Mesenchymal stem cell (in vitro differentiated cells and primary cell): ENCODE results near the gene GTF2F2. TPM values are rescaled to one million over a fixed set of nuclear protein-coding genes. Genes with fewer than 3 reads are reported as not detected.

Source experiments
- DNase-seq: peaks from one replicate; pipeline ENCODE4 v3.0.0-alpha.2; 2013
- H2AFZ ChIP-seq: one replicate; pipeline ENCODE4 v1.6.1; 2013; ENCODE audit warnings: low read depth, mild to moderate bottlenecking, control low read depth, inconsistent platforms, low read length, moderate library complexity
- H2AK5ac ChIP-seq: 2 replicates; pipeline ENCODE4 v1.6.1; 2013; ENCODE audit warnings: low read length, moderate library complexity, mild to moderate bottlenecking, inconsistent platforms; ENCODE audit not compliant: severe bottlenecking
- H2BK120ac ChIP-seq: one replicate; pipeline ENCODE4 v1.6.1; 2013; ENCODE audit warnings: low read depth, mild to moderate bottlenecking, inconsistent platforms, low read length, moderate library complexity
- H2BK12ac ChIP-seq, 2 experiments: one replicate each; pipeline ENCODE4 v1.6.1; 2013; ENCODE audit warnings: inconsistent platforms in 2 of 2, low read length in 2 of 2, mild to moderate bottlenecking in 2 of 2, moderate library complexity in 2 of 2, control low read depth in 1 of 2
- H2BK15ac ChIP-seq: one replicate; pipeline ENCODE4 v1.6.1; 2013; ENCODE audit warnings: mild to moderate bottlenecking, low read depth, inconsistent platforms; ENCODE audit not compliant: poor library complexity, severe bottlenecking
- H2BK5ac ChIP-seq: 2 replicates; pipeline ENCODE4 v1.6.1; 2013; ENCODE audit warnings: low read depth, mild to moderate bottlenecking, low read length, control low read depth, inconsistent platforms; ENCODE audit not compliant: poor library complexity, severe bottlenecking
- H3K14ac ChIP-seq, 2 experiments: one replicate each; pipeline ENCODE4 v1.6.1; 2013; ENCODE audit warnings: inconsistent platforms in 2 of 2, low read length in 2 of 2, control low read depth in 1 of 2, mild to moderate bottlenecking in 1 of 2, moderate library complexity in 1 of 2
- H3K18ac ChIP-seq, 2 experiments: one replicate each; pipeline ENCODE4 v1.6.1; 2013; ENCODE audit warnings: inconsistent platforms in 2 of 2, low read length in 2 of 2, control low read depth in 1 of 2, low read depth in 1 of 2, mild to moderate bottlenecking in 1 of 2
- H3K23ac ChIP-seq, 2 experiments: one replicate each; pipeline ENCODE4 v1.6.1; 2013; ENCODE audit warnings: inconsistent platforms in 2 of 2, low read length in 2 of 2, mild to moderate bottlenecking in 2 of 2, moderate library complexity in 2 of 2, control low read depth in 1 of 2
- H3K27ac ChIP-seq: 2 replicates; pipeline ENCODE4 v1.5.1; 2013; ENCODE audit warnings: mild to moderate bottlenecking, moderate library complexity, low read length, control low read depth, inconsistent platforms; ENCODE audit not compliant: poor library complexity, severe bottlenecking
- H3K27me3 ChIP-seq, 2 experiments: 2 replicates each; pipeline versions ENCODE4 v1.6.1 to v1.7.0; 2013; ENCODE audit warnings: low read length in 2 of 2, mild to moderate bottlenecking in 2 of 2, moderate library complexity in 2 of 2, control low read depth in 1 of 2, inconsistent platforms in 1 of 2; ENCODE audit not compliant: control insufficient read depth in 1 of 2, insufficient read depth in 1 of 2
- H3K36me3 ChIP-seq, 2 experiments: 2 replicates each; pipeline versions ENCODE4 v1.6.1 to v1.7.0; 2013; ENCODE audit warnings: low read length in 2 of 2, control low read depth in 1 of 2, inconsistent platforms in 1 of 2, low read depth in 1 of 2, mild to moderate bottlenecking in 1 of 2; ENCODE audit not compliant: insufficient read depth in 2 of 2, control insufficient read depth in 1 of 2
- H3K4ac ChIP-seq, 2 experiments: one replicate each; pipeline ENCODE4 v1.6.1; 2013; ENCODE audit warnings: inconsistent platforms in 2 of 2, low read length in 2 of 2, mild to moderate bottlenecking in 2 of 2, moderate library complexity in 2 of 2, control low read depth in 1 of 2, low read depth in 1 of 2
- H3K4me1 ChIP-seq: 2 replicates; pipeline ENCODE4 v1.6.1; 2013; ENCODE audit warnings: low read depth, low read length, control low read depth; ENCODE audit not compliant: control insufficient read depth, insufficient read depth
- H3K4me2 ChIP-seq: 2 replicates; pipeline ENCODE4 v1.6.1; 2013; ENCODE audit warnings: low read length, mild to moderate bottlenecking, inconsistent platforms; ENCODE audit not compliant: poor library complexity, severe bottlenecking
- H3K4me3 ChIP-seq, 2 experiments: 2 replicates each; pipeline versions ENCODE4 v1.5.1 to v1.7.0; 2013; ENCODE audit warnings: low read length in 2 of 2, mild to moderate bottlenecking in 2 of 2, control low read depth in 1 of 2, low read depth in 1 of 2; ENCODE audit not compliant: insufficient read depth in 1 of 2
- H3K79me1 ChIP-seq: replicated peaks from 2 replicates; pipeline ENCODE4 v1.6.1; 2013; ENCODE audit warnings: mild to moderate bottlenecking, control low read depth, low read length, inconsistent platforms; ENCODE audit not compliant: poor library complexity, severe bottlenecking
- H3K9ac ChIP-seq: 2 replicates; pipeline ENCODE4 v1.7.0; 2013; ENCODE audit warnings: mild to moderate bottlenecking, low read length, moderate library complexity
- H3K9me3 ChIP-seq: 2 replicates; pipeline ENCODE4 v1.7.0; 2013; ENCODE audit warnings: mild to moderate bottlenecking, low read length; ENCODE audit not compliant: control insufficient read depth
- H4K8ac ChIP-seq: one replicate; pipeline ENCODE4 v1.6.1; 2013; ENCODE audit warnings: inconsistent platforms, mild to moderate bottlenecking, low read length, moderate library complexity
- H4K91ac ChIP-seq: one replicate; pipeline ENCODE4 v1.6.1; 2013; ENCODE audit warnings: mild to moderate bottlenecking, low read length, inconsistent platforms
- WGBS: methylation state at CpG from one replicate; pipeline ENCODE4 v1.1.7; 2013; ENCODE audit warnings: mixed read lengths; 5-methylcytosine and 5-hydroxymethylcytosine counted together
- polyA plus RNA-seq, 2 experiments: library from polyadenylated mRNA; stranded (reverse); fragments of 200-250 nt; gene quantifications; one replicate each; pipeline ENCODE4 v1.2.3, GENCODE V29; 2013

The GTF2F2 gene, protein sequence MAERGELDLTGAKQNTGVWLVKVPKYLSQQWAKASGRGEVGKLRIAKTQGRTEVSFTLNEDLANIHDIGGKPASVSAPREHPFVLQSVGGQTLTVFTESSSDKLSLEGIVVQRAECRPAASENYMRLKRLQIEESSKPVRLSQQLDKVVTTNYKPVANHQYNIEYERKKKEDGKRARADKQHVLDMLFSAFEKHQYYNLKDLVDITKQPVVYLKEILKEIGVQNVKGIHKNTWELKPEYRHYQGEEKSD
- polyA plus RNA-seq (2013, experiment 1 of 2), result 21.8 TPM
- polyA plus RNA-seq (2013, experiment 2 of 2), result 21.1 TPM

DNA sequence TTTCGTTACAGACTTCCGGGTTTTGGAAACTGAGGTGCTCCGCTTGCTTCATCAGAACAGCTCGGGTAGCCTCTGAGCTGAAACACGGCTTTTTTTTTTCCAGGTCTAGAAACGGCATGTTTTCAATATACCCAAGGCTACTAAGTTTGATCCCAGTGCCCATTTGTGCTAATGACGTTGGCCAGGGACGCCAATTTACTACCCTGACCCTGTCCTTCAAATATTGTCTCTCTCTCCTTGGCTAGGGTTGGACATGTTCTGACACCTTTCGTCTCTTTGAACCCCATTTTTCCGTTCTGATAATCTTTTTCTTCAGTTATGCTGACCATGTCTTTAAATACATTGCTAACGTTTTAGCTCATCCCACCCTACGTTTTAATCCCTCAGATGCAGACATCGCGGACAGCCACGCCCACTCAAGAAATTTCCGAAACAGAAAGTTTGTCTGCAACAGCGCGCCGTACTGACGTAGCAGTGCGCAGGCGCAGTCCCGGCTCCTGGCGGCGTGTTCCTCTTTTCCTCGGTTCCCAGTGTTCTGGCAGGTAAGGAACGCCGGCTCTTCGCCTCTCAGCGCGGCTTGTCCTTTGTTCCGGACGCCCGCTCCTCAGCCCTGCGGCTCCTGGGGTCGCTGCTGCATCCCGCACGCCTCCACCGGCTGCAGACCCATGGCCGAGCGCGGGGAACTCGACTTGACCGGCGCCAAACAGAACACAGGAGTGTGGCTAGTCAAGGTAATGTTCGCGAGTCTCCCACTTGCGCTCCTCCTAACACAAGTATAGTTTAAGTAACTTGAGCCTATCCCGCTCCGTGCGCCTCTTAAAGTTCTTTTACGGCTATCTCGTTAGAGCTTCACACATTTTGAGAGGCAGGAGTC is at the start of gene GTF2F2:
GTF2F2 (plus strand) TSS at position 520 of the 874 bp plus-strand sequence; CDS start at position 666, 146 bp downstream.
- Histone ChIP-seq H3K4me3 (peak within 1 kb of the TSS; percentile 87 to 90), H4K8ac (peak within 1 kb of the TSS; percentile 81), H3K23ac (peak within 1 kb of the TSS in 1 of 2 experiments; percentile 91), H4K91ac (no peak within 1 kb of the TSS), H3K4me2 (peak within 1 kb of the TSS; percentile 93), H3K4me1 (peaks cover 3% of the 10 kb centered on the region), H3K18ac (peak within 1 kb of the TSS in 1 of 2 experiments; percentile 54), H2BK12ac (peak within 1 kb of the TSS in 1 of 2 experiments; percentile 25), H2AFZ (peak within 1 kb of the TSS; percentile 92), H2BK15ac (peak within 1 kb of the TSS; percentile 6), H2AK5ac (peak within 1 kb of the TSS; percentile 40), H2BK5ac (peak within 1 kb of the TSS; percentile 36), H2BK120ac (no peak within 1 kb of the TSS), H3K36me3 (peaks cover 0 to 9% of the 10 kb centered on the region in 2 experiments), H3K27ac (peak within 1 kb of the TSS; percentile 63), H3K14ac (peak within 1 kb of the TSS in 1 of 2 experiments; percentile 44), H3K79me1 (no peaks in the 10 kb centered on the region), H3K9me3 (no peaks in the 10 kb centered on the region), H3K9ac (peak within 1 kb of the TSS; percentile 97), H3K27me3 (no peaks in the 10 kb centered on the region), H3K4ac (peak within 1 kb of the TSS in 1 of 2 experiments; percentile 93)
- 3% methylated on average over 53 of the region's 53 CpGs for WGBS
- DNase-seq, result peak; percentile 91

DNA sequence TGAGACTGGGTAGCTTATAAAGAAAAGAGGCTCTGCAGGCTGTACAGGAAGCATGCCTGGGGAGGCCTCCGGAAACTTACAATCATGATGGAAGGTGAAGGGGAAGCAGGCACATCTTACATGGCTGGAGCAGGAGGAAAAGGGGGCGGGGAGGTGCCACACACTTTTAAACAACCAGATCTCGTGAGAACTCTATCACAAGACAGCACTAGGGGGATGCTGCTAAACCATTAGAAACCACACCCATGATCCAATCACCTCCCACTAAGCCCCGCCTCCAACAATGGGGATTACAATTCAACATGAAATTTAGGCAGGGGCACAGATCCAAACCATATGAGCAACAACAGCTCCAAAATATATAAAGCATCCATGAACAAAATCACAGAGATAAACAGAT is 46.5 kb upstream of the GTF2F2 start:
- Histone ChIP-seq H2BK5ac (no peak overlapping the region), H3K4ac (no peak overlapping the region), H3K9ac (no peak overlapping the region), H3K79me1 (no peaks in the 10 kb centered on the region), H3K4me1 (no peaks in the 10 kb centered on the region), H3K14ac (no peak overlapping the region), H3K18ac (no peak overlapping the region), H3K4me3 (no peak overlapping the region), H3K36me3 (no peaks in the 10 kb centered on the region), H2AFZ (no peak overlapping the region), H3K4me2 (no peak overlapping the region), H2BK12ac (no peak overlapping the region), H3K27me3 (peaks cover 0 to 13% of the 10 kb centered on the region in 2 experiments), H3K27ac (no peak overlapping the region), H4K8ac (no peak overlapping the region), H4K91ac (no peak overlapping the region), H2BK120ac (no peak overlapping the region), H3K9me3 (no peaks in the 10 kb centered on the region), H2AK5ac (no peak overlapping the region), H3K23ac (no peak overlapping the region), H2BK15ac (no peak overlapping the region)
- no peak for DNase-seq
- WGBS, result 72% methylated on average over 4 of the region's 4 CpGs

DNA sequence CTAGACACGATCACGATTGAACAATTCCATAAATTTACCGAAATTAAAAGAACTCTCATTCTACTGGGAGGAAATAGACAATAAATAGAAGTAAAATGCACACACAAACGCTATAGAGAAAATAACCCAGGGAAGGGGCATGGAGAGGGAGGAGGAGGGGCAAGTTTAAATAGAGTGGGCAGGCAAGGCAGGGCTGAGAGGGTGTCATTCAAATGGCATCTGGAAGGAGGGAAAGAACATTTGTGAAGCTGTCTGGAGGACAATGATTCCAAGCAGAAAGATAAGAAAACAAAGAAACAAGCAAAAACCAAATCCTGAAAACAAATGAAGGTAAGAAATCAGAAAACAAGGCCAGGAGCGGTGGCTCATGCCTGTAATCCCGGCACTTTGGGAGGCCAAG is 45.6 kb upstream of the GTF2F2 start:
- Histone ChIP-seq H4K91ac (no peak overlapping the region), H2BK12ac (no peak overlapping the region), H4K8ac (no peak overlapping the region), H3K79me1 (no peaks in the 10 kb centered on the region), H3K4ac (no peak overlapping the region), H3K4me3 (no peak overlapping the region), H3K9ac (no peak overlapping the region), H3K9me3 (no peaks in the 10 kb centered on the region), H3K27me3 (peaks cover 0 to 16% of the 10 kb centered on the region in 2 experiments), H3K23ac (no peak overlapping the region), H3K18ac (no peak overlapping the region), H2AFZ (no peak overlapping the region), H3K27ac (no peak overlapping the region), H2BK5ac (no peak overlapping the region), H2BK15ac (no peak overlapping the region), H2BK120ac (no peak overlapping the region), H3K4me2 (no peak overlapping the region), H2AK5ac (no peak overlapping the region), H3K36me3 (no peaks in the 10 kb centered on the region), H3K4me1 (no peaks in the 10 kb centered on the region), H3K14ac (no peak overlapping the region)
- 96% methylated on average over 4 of the region's 6 CpGs for WGBS
- no peak for DNase-seq

DNA sequence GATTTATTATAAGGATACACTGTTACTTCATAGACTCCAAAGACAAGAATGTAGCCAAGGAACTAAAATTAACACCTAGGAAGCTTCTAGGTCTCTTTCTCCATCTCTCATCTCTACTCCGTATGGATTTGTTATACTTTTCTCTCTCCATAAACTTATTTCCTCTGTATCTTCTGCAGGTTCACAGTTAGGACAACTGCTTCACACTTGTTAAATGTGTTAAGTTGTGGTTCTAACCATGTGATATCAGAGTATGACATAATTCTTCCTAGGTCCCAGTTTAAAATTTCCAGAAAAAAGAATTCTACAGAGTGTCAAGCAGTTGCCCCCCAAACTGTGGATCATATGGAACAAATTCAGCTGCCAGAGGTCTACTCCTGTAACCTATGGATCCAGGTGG is 42.3 kb upstream of the GTF2F2 start:
- no peaks in the 10 kb centered on the region for H3K4me1 ChIP-seq
- no peak overlapping the region for H2BK120ac ChIP-seq
- no peak overlapping the region for H3K18ac ChIP-seq
- no peak overlapping the region for H3K14ac ChIP-seq
- H2BK5ac ChIP-seq, result no peak overlapping the region
- H2AFZ ChIP-seq, result no peak overlapping the region
- H3K4ac ChIP-seq, result no peak overlapping the region
- H2BK15ac ChIP-seq, result no peak overlapping the region
- no peak overlapping the region for H3K9ac ChIP-seq
- no peaks in the 10 kb centered on the region for H3K9me3 ChIP-seq
- no peak overlapping the region for H3K27ac ChIP-seq
- DNase-seq, result no peak
- no peak overlapping the region for H2AK5ac ChIP-seq
- H4K8ac ChIP-seq, result no peak overlapping the region
- H3K4me3 ChIP-seq, result no peak overlapping the region
- H3K36me3 ChIP-seq, result no peaks in the 10 kb centered on the region
- H3K79me1 ChIP-seq, result no peaks in the 10 kb centered on the region
- no peak overlapping the region for H3K4me2 ChIP-seq
- WGBS, result 67% methylated on average over 1 of the region's 1 CpG
- peaks cover 0 to 19% of the 10 kb centered on the region in 2 experiments for H3K27me3 ChIP-seq
- no peak overlapping the region for H3K23ac ChIP-seq
- no peak overlapping the region for H2BK12ac ChIP-seq
- no peak overlapping the region for H4K91ac ChIP-seq
